GM13977 (cell line): Measurements from ENCODE around the gene GRAP2.
"Not testable (repeated sequence)": the region's sequence is repeated elsewhere in the genome, so short reads cannot be mapped to it uniquely, and the experiment has no call there.

Source experiments
- DNase-seq: peaks from one replicate; pipeline ENCODE4 v3.0.0; 2012; ENCODE audit warnings: low spot score
- CTCF ChIP-seq: IDR thresholded peaks from 2 replicates; pipeline ENCODE4 v1.5.1; 2012; ENCODE audit warnings: mild to moderate bottlenecking, control low read depth; ENCODE audit not compliant: insufficient read depth; ENCODE audit errors: extremely low read depth, missing control alignments
- in situ Hi-C: fragments of 300-500 bp; cut with MboI; formaldehyde crosslinking; loops from one replicate; pipeline ENCODE4 v1.12.0; 2022; ENCODE audit warnings: low sequenced_read_pairs, low pct_unique_long_range_greater_than_20kb, mixed read lengths, inconsistent platforms; ENCODE audit not compliant: unreplicated experiment

GRAP2 gene

GRCh38 chr22:39871008-39871798, 29.7 kb upstream of the GRAP2 start:
- in situ Hi-C loops = no loop called here

DNA sequence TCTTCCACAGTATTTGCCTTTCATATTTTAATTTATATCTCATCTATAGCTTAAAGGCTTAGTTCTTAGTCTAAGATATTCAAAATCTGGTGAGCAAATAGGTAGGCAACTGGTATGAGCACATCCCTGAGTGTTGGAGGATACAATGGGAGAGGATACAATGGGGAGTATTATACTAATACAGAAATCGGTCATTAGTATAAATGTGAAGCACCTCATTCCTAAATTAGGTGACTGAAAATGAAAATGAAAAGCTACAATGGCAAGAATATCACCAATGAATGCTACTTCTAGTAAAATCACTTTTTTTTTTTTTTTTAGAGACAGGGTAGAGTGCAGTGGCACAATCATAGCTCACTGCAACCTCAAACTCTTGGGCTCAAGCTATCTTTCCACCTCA, 28.3 kb upstream of the GRAP2 start:
- no peak for TF ChIP-seq CTCF

More at GRCh38 chr22:39871008-39871798, 29.7 kb upstream of the GRAP2 start:
- no peak for TF ChIP-seq CTCF
- no peak for DNase-seq

GRCh38 chr22:39873965-39874364, 26.9 kb upstream of the GRAP2 start:
- no peak for TF ChIP-seq CTCF
- DNase-seq = no peak
- in situ Hi-C loops = no loop called here

More for the DNA sequence above, 28.3 kb upstream of the GRAP2 start:
- in situ Hi-C loops = no loop called here
- no peak for DNase-seq

DNA sequence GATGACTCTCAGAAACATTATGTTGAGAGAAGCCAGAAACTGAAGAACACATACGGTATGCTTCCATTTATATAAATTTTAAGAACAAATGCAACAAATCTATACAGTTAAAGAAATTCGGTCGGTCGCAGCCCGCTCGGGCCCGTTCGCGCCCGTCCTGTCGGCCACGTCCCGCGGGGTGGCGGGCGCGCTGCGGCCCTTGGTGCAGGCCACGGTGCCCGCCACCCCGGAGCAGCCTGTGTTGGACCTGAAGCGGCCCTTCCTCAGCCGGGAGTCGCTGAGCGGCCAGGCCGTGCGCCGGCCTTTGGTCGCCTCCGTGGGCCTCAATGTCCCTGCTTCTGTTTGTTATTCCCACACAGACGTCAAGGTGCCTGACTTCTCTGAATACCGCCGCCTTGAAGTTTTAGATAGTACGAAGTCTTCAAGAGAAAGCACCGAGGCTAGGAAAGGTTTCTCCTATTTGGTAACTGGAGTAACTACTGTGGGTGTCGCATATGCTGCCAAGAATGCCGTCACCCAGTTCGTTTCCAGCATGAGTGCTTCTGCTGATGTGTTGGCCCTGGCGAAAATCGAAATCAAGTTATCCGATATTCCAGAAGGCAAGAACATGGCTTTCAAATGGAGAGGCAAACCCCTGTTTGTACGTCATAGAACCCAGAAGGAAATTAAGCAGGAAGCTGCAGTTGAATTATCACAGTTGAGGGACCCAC, 25.6 kb upstream of the GRAP2 start:
- DNase-seq = not testable (repeated sequence)

DNA sequence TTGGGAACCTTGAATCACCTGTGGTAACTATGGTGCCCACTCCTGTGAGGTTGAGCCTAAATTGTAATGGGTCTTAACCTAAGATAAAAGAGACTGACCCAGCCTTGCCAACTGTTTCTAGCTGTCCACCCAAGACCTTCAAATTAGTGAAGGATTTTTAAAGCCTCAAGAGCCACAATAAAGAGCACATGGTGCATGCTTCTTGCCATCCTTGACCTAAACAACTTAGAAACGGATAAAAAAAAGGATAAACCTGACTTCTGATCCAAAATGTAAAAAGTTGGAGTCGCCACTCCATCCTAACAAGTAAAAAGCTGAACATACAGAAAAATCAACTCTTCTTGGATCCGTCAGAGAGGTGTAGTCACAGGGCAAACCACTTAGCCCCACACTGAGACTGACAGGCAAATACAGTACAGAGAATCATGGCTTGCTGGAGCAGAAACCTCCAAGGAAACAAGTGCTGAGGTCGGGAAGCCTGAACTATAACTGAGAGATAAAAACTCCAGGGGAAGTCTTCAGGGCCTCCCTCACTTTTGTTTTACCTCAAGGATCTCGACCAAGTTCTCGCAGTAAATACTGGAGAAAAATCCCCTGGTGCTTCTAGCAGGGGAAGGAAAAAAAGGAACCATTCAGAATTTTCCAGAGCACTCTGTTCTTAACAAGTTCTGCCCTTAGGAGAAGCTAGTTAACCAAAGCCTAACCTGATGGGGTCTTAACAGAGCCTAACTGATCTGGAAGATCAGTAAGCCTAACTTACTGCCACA, 23.6 kb upstream of the GRAP2 start:
- no peak for DNase-seq
- no peak for TF ChIP-seq CTCF
- in situ Hi-C loops = no loop called here

More for the DNA sequence above, 25.6 kb upstream of the GRAP2 start:
- in situ Hi-C loops = not testable (repeated sequence)

GRCh38 chr22:39880722-39881121, 20.2 kb upstream of the GRAP2 start:
- in situ Hi-C loops = no loop called here
- no peak for DNase-seq
- TF ChIP-seq CTCF = no peak
